Hepatocyte (in vitro differentiated cells): ENCODE results near the gene ASXL3. TPM values are rescaled to one million over a fixed set of nuclear protein-coding genes. Genes with fewer than 3 reads are reported as not detected.
A peak's percentile ranks its signal among the peaks of the same experiment; 100 is the strongest.

ENCODE experiments used
- DNase-seq: peaks from one replicate; pipeline ENCODE4 v3.0.0-alpha.2; 2016; ENCODE audit warnings: low spot score
- H2AFZ ChIP-seq: fragments of 200-600 bp; sonication (generic); 2 replicates; pipeline ENCODE4 v1.6.0; 2016; ENCODE audit warnings: antibody characterized with exemption, mild to moderate bottlenecking
- H3K27ac ChIP-seq: fragments of 200-600 bp; sonication (generic); 2 replicates; pipeline ENCODE4 v1.5.1; 2016; ENCODE audit warnings: mild to moderate bottlenecking
- H3K27me3 ChIP-seq: fragments of 200-600 bp; sonication (generic); 2 replicates; pipeline ENCODE4 v1.6.1; 2016
- H3K36me3 ChIP-seq: fragments of 200-600 bp; sonication (generic); replicated peaks from 2 replicates; pipeline ENCODE4 v1.5.1; 2016; ENCODE audit warnings: low read depth; ENCODE audit not compliant: insufficient read depth
- H3K4me1 ChIP-seq: fragments of 200-600 bp; sonication (generic); 2 replicates; pipeline ENCODE4 v1.5.1; 2016; ENCODE audit warnings: mild to moderate bottlenecking, moderate library complexity; ENCODE audit not compliant: insufficient read depth
- H3K4me2 ChIP-seq: fragments of 200-600 bp; sonication (generic); 2 replicates; pipeline ENCODE4 v1.6.0; 2016
- H3K4me3 ChIP-seq: fragments of 200-600 bp; sonication (generic); 2 replicates; pipeline ENCODE4 v1.5.1; 2016; ENCODE audit warnings: mild to moderate bottlenecking
- H3K79me2 ChIP-seq: fragments of 200-600 bp; sonication (generic); 2 replicates; pipeline ENCODE4 v1.6.0; 2017; ENCODE audit warnings: mild to moderate bottlenecking
- H3K9me2 ChIP-seq: fragments of 200-600 bp; sonication (generic); replicated peaks from 2 replicates; pipeline ENCODE4 v1.6.0; 2017; ENCODE audit warnings: mild to moderate bottlenecking; ENCODE audit not compliant: insufficient read depth
- H3K9me3 ChIP-seq: fragments of 200-600 bp; sonication (generic); 2 replicates; pipeline ENCODE4 v1.5.1; 2016; ENCODE audit warnings: low read depth, mild to moderate bottlenecking
- H4K20me1 ChIP-seq: fragments of 200-600 bp; sonication (generic); 2 replicates; pipeline ENCODE4 v1.6.0; 2016; ENCODE audit warnings: mild to moderate bottlenecking; ENCODE audit not compliant: insufficient read depth, poor library complexity, severe bottlenecking
- EZH2 ChIP-seq: fragments of 200-600 bp; sonication (generic); IDR thresholded peaks from 2 replicates; pipeline ENCODE4 v1.6.1; 2016; ENCODE audit warnings: antibody characterized with exemption, mild to moderate bottlenecking, borderline replicate concordance
- EZH2phosphoT487 ChIP-seq: fragments of 200-600 bp; sonication (generic); IDR thresholded peaks from one replicate; pipeline ENCODE4 v1.6.1; 2018; ENCODE audit warnings: antibody characterized with exemption, mild to moderate bottlenecking, low read depth, moderate library complexity; ENCODE audit not compliant: unreplicated experiment, severe bottlenecking
- WGBS: methylation state at CpG from one replicate; pipeline ENCODE4 v1.1.6; 2016; ENCODE audit warnings: low lambda C conversion rate; ENCODE audit errors: missing lambda C conversion rate; 5-methylcytosine and 5-hydroxymethylcytosine counted together
- polyA plus RNA-seq: library from polyadenylated mRNA; unstranded; fragments of >200 nt; fragmentation: Nextera tagmentation; extraction: Ambion mirVana; gene quantifications from 2 replicates; pipeline ENCODE4 v1.2.1, GENCODE V29; 2016
- total RNA-seq: library from RNA; depleted of rRNA; stranded (reverse); fragments of >200 nt; gene quantifications from 2 replicates; pipeline ENCODE4 v1.2.3, GENCODE V29; 2014
- TF ChIP-seq, protein P1 (sequence below): fragments of 200-600 bp; sonication (generic); IDR thresholded peaks from 2 replicates; pipeline ENCODE4 v1.5.1; 2016; ENCODE audit warnings: antibody characterized with exemption, mild to moderate bottlenecking; ENCODE audit not compliant: poor library complexity

The ASXL3 gene
- total and polyA plus RNA-seq, 2 experiments from 2014 or later = 1.4 to 8.7 TPM

DNA sequence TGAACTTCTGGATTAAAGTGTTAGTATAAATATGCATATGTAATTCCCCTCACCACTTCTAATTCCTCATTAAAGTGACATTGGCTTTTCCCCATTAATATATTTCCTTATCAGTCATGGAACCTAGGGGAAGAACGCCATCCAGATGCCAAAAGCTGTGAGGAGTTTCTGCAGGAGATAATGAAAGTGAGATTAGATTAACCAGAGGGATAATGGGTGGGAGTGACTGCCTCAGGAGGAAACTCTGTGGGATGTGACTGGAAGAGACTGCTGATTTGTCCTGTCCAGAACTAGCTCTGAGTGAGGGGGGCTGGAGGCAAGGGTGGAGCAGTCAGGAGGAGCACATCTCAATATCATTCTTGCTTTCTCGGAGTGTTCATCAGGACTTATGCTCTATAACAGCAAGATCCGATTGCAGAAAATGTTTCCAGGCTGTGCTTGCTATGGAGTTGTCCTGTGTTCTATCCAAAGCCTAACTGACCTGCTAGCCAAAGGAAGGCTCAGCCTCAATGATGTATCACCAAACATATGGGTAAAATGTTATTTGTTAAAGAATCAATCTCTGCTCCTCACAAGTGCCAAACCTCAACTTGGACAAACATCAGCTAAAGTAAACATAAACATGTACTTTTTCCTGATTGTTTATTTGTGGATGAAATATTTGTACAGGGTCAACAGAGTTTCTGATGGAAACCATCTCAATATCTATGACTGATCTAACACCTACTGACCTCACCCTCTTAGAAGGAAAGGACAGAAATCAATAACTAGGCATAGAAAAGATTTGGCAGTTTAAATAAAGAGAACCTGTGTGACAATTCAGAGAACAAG is 118.5 kb downstream of the ASXL3 start:
- no peak for TF ChIP-seq EZH2phosphoT487
- no peak for TF ChIP-seq EZH2
- TF ChIP-seq, protein P1, sequence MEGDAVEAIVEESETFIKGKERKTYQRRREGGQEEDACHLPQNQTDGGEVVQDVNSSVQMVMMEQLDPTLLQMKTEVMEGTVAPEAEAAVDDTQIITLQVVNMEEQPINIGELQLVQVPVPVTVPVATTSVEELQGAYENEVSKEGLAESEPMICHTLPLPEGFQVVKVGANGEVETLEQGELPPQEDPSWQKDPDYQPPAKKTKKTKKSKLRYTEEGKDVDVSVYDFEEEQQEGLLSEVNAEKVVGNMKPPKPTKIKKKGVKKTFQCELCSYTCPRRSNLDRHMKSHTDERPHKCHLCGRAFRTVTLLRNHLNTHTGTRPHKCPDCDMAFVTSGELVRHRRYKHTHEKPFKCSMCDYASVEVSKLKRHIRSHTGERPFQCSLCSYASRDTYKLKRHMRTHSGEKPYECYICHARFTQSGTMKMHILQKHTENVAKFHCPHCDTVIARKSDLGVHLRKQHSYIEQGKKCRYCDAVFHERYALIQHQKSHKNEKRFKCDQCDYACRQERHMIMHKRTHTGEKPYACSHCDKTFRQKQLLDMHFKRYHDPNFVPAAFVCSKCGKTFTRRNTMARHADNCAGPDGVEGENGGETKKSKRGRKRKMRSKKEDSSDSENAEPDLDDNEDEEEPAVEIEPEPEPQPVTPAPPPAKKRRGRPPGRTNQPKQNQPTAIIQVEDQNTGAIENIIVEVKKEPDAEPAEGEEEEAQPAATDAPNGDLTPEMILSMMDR = no peak
- Histone ChIP-seq H3K27me3 (no peaks in the 10 kb centered on the region), H3K27ac (no peak overlapping the region), H3K9me3 (no peaks in the 10 kb centered on the region), H3K4me3 (no peak overlapping the region), H4K20me1 (no peaks in the 10 kb centered on the region), H2AFZ (no peak overlapping the region), H3K36me3 (no peaks in the 10 kb centered on the region), H3K9me2 (no peaks in the 10 kb centered on the region), H3K4me1 (no peaks in the 10 kb centered on the region), H3K79me2 (no peaks in the 10 kb centered on the region), H3K4me2 (no peak overlapping the region)
- DNase-seq = no peak
- 70% methylated on average over 3 of the region's 3 CpGs for WGBS

DNA sequence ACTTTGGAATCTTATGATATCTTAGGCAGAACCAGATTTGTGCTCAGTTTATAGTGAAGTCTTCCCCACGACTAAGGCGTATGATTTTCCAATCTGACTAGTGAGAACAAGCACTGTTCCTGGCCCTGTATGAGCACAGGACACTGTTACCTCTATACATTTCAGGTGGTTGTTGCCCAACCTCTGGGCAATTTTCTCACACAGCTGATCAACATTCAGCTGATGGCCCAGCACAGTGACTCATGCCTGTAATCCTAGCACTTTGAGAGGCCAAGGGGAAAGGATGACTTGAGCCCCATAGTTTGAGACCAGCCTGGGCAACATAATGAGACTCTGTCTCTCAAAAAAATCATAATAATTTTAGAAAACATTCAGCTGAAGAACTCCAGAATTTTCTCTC is 119.5 kb downstream of the ASXL3 start:
- no peaks in the 10 kb centered on the region for H3K9me3 ChIP-seq
- no peaks in the 10 kb centered on the region for H3K36me3 ChIP-seq
- H3K9me2 ChIP-seq = no peaks in the 10 kb centered on the region
- H4K20me1 ChIP-seq = no peaks in the 10 kb centered on the region
- TF ChIP-seq EZH2 = no peak
- TF ChIP-seq, protein P1 = no peak
- TF ChIP-seq EZH2phosphoT487 = no peak
- no peaks in the 10 kb centered on the region for H3K79me2 ChIP-seq
- peak; percentile 6 for DNase-seq
- no peaks in the 10 kb centered on the region for H3K4me1 ChIP-seq
- 50% methylated on average over 2 of the region's 2 CpGs for WGBS
- no peak overlapping the region for H3K4me3 ChIP-seq
- no peak overlapping the region for H2AFZ ChIP-seq
- no peaks in the 10 kb centered on the region for H3K27me3 ChIP-seq
- H3K4me2 ChIP-seq = no peak overlapping the region
- H3K27ac ChIP-seq = no peak overlapping the region

DNA sequence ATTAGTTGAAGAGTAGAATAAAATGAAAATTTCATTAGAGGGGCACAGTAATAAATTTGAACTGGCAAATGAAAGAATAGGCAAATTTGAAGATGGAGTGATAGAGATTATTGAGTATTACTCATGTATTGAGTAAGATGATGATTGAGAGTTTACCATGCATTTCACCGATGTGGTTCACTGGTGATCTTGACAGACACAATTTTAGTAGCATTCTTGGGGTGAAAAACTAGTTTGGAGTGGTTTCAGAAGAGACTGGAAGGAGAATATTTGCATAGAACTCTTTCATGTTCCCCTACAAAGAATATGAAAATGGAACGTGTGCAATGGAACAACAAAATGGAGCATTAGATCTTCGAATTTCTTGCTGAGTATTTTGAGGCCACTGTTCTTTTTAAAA is 121.4 kb downstream of the ASXL3 start:
- no peaks in the 10 kb centered on the region for H3K36me3 ChIP-seq
- H3K4me1 ChIP-seq = no peaks in the 10 kb centered on the region
- no peaks in the 10 kb centered on the region for H3K9me2 ChIP-seq
- no peak for DNase-seq
- H4K20me1 ChIP-seq = no peaks in the 10 kb centered on the region
- WGBS = 94% methylated on average over 3 of the region's 3 CpGs
- no peaks in the 10 kb centered on the region for H3K79me2 ChIP-seq
- no peaks in the 10 kb centered on the region for H3K27me3 ChIP-seq
- no peak overlapping the region for H2AFZ ChIP-seq
- no peak overlapping the region for H3K27ac ChIP-seq
- TF ChIP-seq EZH2 (no peak), EZH2phosphoT487 (no peak)
- TF ChIP-seq, protein P1 = no peak
- no peak overlapping the region for H3K4me2 ChIP-seq
- H3K9me3 ChIP-seq = no peaks in the 10 kb centered on the region
- H3K4me3 ChIP-seq = no peak overlapping the region
